Measurements from ENCODE around the gene GNAQ. TPM values are rescaled to one million over a fixed set of nuclear protein-coding genes. Genes with fewer than 3 reads are reported as not detected.

Gene GNAQ
- total and polyA plus RNA-seq, 2 of the 4 experiments (the other 2 are of a cell fraction), result 23.1 to 50.7 TPM

GRCh38 chr9:77805810-77806209 lies 225.8 kb downstream of the GNAQ start:
- no peak overlapping the region for H3K14ac ChIP-seq (replicated peaks; ENCODE audit: low read depth, low read length)
- no peak overlapping the region for H2AK9ac ChIP-seq (replicated peaks; ENCODE audit: low read depth, low read length, poor library complexity)
- no peak overlapping the region for H3K27ac ChIP-seq (ENCODE audit: insufficient read depth, low read length)
- no peaks in the 10 kb centered on the region for H3K9me3 ChIP-seq (ENCODE audit: control insufficient read depth, insufficient read depth, low read length)
- no peak overlapping the region for H2AFZ ChIP-seq (replicated peaks; ENCODE audit: low read length, poor library complexity)
- no peak overlapping the region for H3K9ac ChIP-seq (ENCODE audit: low read depth, low read length)
- TF ChIP-seq ELK1 (IDR thresholded peaks at IDR 0.05; ENCODE audit: borderline replicate concordance, low read depth, low read length), result no peak
- no peak for TF ChIP-seq CEBPB (IDR thresholded peaks at IDR 0.05; ENCODE audit: low read depth, low read length)
- no peak overlapping the region for H2BK120ac ChIP-seq (ENCODE audit: low read depth, low read length)
- intact Hi-C loops (cut with micrococcal nuclease), result no loop called here
- ChIA-PET POLR2A (ENCODE audit: unreplicated experiment) (no interaction called here), CTCF (interaction anchor here (0.6 kb wide), 1 partner anchor 453 kb away, joined by 3 read pairs; no protein-coding TSS in a partner anchor)
- no peak overlapping the region for H4K91ac ChIP-seq (ENCODE audit: insufficient read depth, low read depth, low read length)
- H2BK5ac ChIP-seq (ENCODE audit: low read depth, low read length, poor library complexity, severe bottlenecking), result no peak overlapping the region
- H3K4me1 ChIP-seq (ENCODE audit: control insufficient read depth, insufficient read depth, low read length), result peaks cover 8% of the 10 kb centered on the region; the same call in 1 of the 2 replicates
- H3K56ac ChIP-seq (ENCODE audit: extremely low read depth, insufficient read depth, low read length), result no peak overlapping the region
- no peak overlapping the region for H2BK20ac ChIP-seq (ENCODE audit: low read depth, low read length)
- no peak overlapping the region for H3K18ac ChIP-seq (ENCODE audit: low read depth, low read length)
- H3K4ac ChIP-seq (ENCODE audit: low read depth, low read length), result no peak overlapping the region
- in situ Hi-C loops (cut with MboI; ENCODE audit: low sequenced_read_pairs), result no loop called here
- no peak overlapping the region for H4K8ac ChIP-seq (ENCODE audit: low read depth in 2 of 2, low read length in 2 of 2)
- no peaks in the 10 kb centered on the region; the same call in 1 of the 2 replicates for H3K9me1 ChIP-seq (ENCODE audit: insufficient read depth, low read length)
- no peak overlapping the region for H3K4me3 ChIP-seq (ENCODE audit: insufficient read depth, low read depth, low read length)
- H2BK15ac ChIP-seq (ENCODE audit: low read depth, low read length), result no peak overlapping the region
- peaks cover 14 to 33% of the 10 kb centered on the region in 2 experiments; a peak in 2 of 4 replicates for H3K79me1 ChIP-seq (ENCODE audit: low read depth in 1 of 2, low read length in 2 of 2)
- H3K4me2 ChIP-seq (ENCODE audit: low read depth, low read length), result no peak overlapping the region
- ATAC-seq (ENCODE audit: low read depth), result no peak
- no peaks in the 10 kb centered on the region for H4K20me1 ChIP-seq (ENCODE audit: insufficient read depth, low read length)
- DNase-seq, result no peak
- no peaks in the 10 kb centered on the region for H3K27me3 ChIP-seq (ENCODE audit: control insufficient read depth, insufficient read depth, low read length)
- no peaks in the 10 kb centered on the region; the same call in 1 of the 2 replicates for H3K36me3 ChIP-seq (ENCODE audit: control insufficient read depth, insufficient read depth, low read length)
- no CpG with 5 or more reads among the region's 2 CpGs for WGBS, 2 experiments (ENCODE audit: extremely low coverage in 2 of 2, insufficient read length in 1 of 2)
- H3K23ac ChIP-seq (ENCODE audit: low read depth, low read length), result no peak overlapping the region
- BruUV-seq (replicated peaks), result no TSS peak
- dilution Hi-C loops (cut with HindIII; ENCODE audit: low sequenced_read_pairs, unreplicated experiment), result no loop called here
- no peak overlapping the region for H2AK5ac ChIP-seq (ENCODE audit: low read depth, low read length)
- no peak overlapping the region for H4K5ac ChIP-seq (ENCODE audit: low read depth, low read length)

Measured in IMR-90 (cell line).